ENCODE results near the gene HMX1.

The HMX1 gene

GRCh38 chr4:8854931-8855330 is 16.7 kb downstream of the HMX1 start:
- DNase-seq, result no peak

- no peak for DNase-seq
Observed at GRCh38 chr4:8854016-8854415, 17.6 kb downstream of the HMX1 start.

GRCh38 chr4:8853249-8853648 is 18.4 kb downstream of the HMX1 start:
- DNase-seq, result no peak

GRCh38 chr4:8852118-8852704 is 19.4 kb downstream of the HMX1 start:
- no peak for DNase-seq

- no peak for DNase-seq
Observed at GRCh38 chr4:8851321-8852117, 20.1 kb downstream of the HMX1 start.

- DNase-seq, result no peak
Observed at GRCh38 chr4:8850830-8851188, 20.8 kb downstream of the HMX1 start.

GRCh38 chr4:8850074-8850829 is 21.4 kb downstream of the HMX1 start:
- no peak for DNase-seq

GRCh38 chr4:8849266-8850073 is 22.2 kb downstream of the HMX1 start:
- no peak for DNase-seq

- DNase-seq, result no peak
Observed at GRCh38 chr4:8848507-8849265, 23.0 kb downstream of the HMX1 start.

GRCh38 chr4:8847764-8848163 is 23.9 kb downstream of the HMX1 start:
- DNase-seq, result no peak

- no peak for DNase-seq
Observed at GRCh38 chr4:8847331-8847730, 24.3 kb downstream of the HMX1 start.

- no peak for DNase-seq
Observed at GRCh38 chr4:8846826-8847225, 24.8 kb downstream of the HMX1 start.

- DNase-seq, result no peak
Observed at GRCh38 chr4:8846046-8846720, 25.5 kb downstream of the HMX1 start.

GRCh38 chr4:8844976-8845690 is 26.5 kb downstream of the HMX1 start:
- no peak for DNase-seq

GRCh38 chr4:8843597-8843996 is 28.0 kb downstream of the HMX1 start:
- no peak for DNase-seq

- no peak for DNase-seq
Observed at GRCh38 chr4:8842614-8843013, 29.0 kb downstream of the HMX1 start.

- DNase-seq, result no peak
Observed at GRCh38 chr4:8841678-8842268, 29.9 kb downstream of the HMX1 start.

- no peak for DNase-seq
Observed at GRCh38 chr4:8840816-8841455, 30.7 kb downstream of the HMX1 start.

GRCh38 chr4:8840006-8840793 is 31.4 kb downstream of the HMX1 start:
- DNase-seq, result no peak

All from NCI-H187 treated with DMSO at 0.1 percent for 48 hours (cell line).